Gastroesophageal sphincter (tissue), 3 donors: ENCODE results near the gene C12orf57.

Experiments used
- CTCF ChIP-seq, 4 experiments: fragments of 200-600 bp in 2 of 4; fragments of 450-650 bp in 2 of 4; sonication (generic) in 1 of 4; IDR thresholded peaks; one replicate each; pipeline ENCODE4 v1.5.1; 2017 to 2019; ENCODE audit warnings: antibody characterized with exemption in 4 of 4, mild to moderate bottlenecking in 2 of 4, moderate library complexity in 2 of 4
- EP300 ChIP-seq: sonication (generic); formaldehyde crosslinking; IDR thresholded peaks from one replicate; pipeline ENCODE4 v1.6.1; 2017; ENCODE audit warnings: antibody characterized with exemption, mild to moderate bottlenecking

DNA sequence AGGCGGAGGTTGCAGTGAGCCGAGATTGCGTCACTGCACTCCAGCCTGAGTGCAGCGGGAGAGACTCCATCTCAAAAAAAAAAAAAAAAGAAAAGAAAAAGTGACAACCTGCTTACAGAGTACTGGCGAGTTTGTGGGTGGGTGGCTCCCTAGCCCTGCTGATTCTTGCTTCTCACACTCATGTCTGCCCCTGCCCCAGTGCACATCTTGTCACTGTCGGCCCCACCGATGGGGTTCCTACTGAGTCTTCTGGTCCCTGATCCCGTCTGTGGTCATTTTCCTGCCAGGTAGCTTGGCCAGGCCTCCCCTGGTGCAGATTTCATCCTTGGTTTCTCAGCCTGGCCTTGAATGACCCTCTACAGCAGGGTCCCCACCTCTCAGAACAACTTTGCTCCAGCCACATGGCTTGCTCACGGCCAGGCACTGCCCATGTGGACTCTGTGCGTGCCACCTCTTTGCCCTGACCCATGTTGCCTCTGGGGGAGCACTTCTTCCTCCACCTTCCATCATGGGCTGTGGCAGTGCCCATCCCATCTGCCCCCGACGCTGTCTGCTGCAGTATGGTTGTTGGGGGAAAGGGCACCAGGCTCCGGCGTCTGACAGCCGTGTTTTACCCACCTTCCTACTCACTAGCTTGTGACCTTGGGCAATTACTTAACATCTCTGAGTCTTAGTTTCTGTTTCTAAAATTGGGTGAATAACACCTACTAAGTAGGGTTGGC, 5.2 kb downstream of the C12orf57 start:
- TF ChIP-seq CTCF (IDR thresholded peaks at IDR 0.05): no peak
- TF ChIP-seq EP300: no peak
